HL-60 (cell line): Measurements from ENCODE around the gene PSTPIP1.

ENCODE experiments used
- DNase-seq, 2 experiments: peaks; one replicate each; pipeline ENCODE4 v3.0.0-alpha.2; 2010 to 2020; ENCODE audit warnings: low read depth in 1 of 2, low spot score in 1 of 2
- H3K27ac ChIP-seq: fragments of 250-450 bp; sonication (Bioruptor Pico); replicated peaks from 2 replicates; pipeline ENCODE4 v1.5.1; 2020; ENCODE audit warnings: mild to moderate bottlenecking, moderate library complexity
- H3K27me3 ChIP-seq: fragments of 250-450 bp; sonication (Bioruptor Pico); 2 replicates; pipeline ENCODE4 v1.5.1; 2021; ENCODE audit warnings: mild to moderate bottlenecking, moderate library complexity; ENCODE audit not compliant: insufficient read depth, poor library complexity, severe bottlenecking
- H3K4me3 ChIP-seq: replicated peaks from 2 replicates; pipeline ENCODE4 v1.5.1; 2011; ENCODE audit warnings: mild to moderate bottlenecking, control low read depth, low read length; ENCODE audit not compliant: insufficient read depth
- GABPA ChIP-seq: IDR thresholded peaks from 2 replicates; pipeline ENCODE4 v1.6.1; 2012; ENCODE audit warnings: low read depth
- POLR2AphosphoS5 ChIP-seq: IDR thresholded peaks from 2 replicates; pipeline ENCODE4 v1.6.1; 2012; ENCODE audit warnings: low read depth
- SPI1 ChIP-seq: IDR thresholded peaks from 2 replicates; pipeline ENCODE4 v1.6.1; 2012; ENCODE audit warnings: low read depth, mild to moderate bottlenecking, borderline replicate concordance
- TF ChIP-seq, protein P1 (sequence below): IDR thresholded peaks from one replicate; pipeline ENCODE4 v1.5.1; 2011; ENCODE audit warnings: low read length, control low read depth, inconsistent platforms; ENCODE audit not compliant: insufficient read depth
- TF ChIP-seq, protein P2 (sequence below): IDR thresholded peaks from 2 replicates; pipeline ENCODE4 v1.6.1; 2012; ENCODE audit warnings: low read depth; ENCODE audit not compliant: insufficient replicate concordance

The PSTPIP1 gene

DNA sequence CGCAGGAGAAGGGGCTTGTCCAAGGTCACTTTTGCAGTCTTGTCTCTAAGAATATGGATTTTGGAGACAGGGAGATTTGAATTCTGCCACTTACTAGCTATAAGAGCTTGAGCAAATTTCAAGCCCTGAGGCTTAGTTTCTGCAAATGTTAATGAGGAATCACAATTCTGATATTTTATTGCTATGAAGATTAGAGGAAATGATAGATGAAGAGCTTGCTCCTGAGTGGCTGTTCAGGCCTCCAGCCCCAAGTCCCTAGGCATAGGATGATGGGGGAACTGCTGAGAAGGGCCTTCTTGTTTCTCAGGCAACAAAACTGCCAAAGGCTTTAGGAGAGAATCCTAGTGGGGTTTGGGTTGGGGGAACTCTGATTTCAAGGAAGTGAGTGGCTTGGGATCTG, 18.8 kb upstream of the PSTPIP1 start:
- DNase-seq: no peak
- peak overlapping the region; percentile 45 for H3K27ac ChIP-seq
- TF ChIP-seq POLR2AphosphoS5 (no peak), GABPA (no peak), SPI1 (no peak)
- TF ChIP-seq, protein P1, sequence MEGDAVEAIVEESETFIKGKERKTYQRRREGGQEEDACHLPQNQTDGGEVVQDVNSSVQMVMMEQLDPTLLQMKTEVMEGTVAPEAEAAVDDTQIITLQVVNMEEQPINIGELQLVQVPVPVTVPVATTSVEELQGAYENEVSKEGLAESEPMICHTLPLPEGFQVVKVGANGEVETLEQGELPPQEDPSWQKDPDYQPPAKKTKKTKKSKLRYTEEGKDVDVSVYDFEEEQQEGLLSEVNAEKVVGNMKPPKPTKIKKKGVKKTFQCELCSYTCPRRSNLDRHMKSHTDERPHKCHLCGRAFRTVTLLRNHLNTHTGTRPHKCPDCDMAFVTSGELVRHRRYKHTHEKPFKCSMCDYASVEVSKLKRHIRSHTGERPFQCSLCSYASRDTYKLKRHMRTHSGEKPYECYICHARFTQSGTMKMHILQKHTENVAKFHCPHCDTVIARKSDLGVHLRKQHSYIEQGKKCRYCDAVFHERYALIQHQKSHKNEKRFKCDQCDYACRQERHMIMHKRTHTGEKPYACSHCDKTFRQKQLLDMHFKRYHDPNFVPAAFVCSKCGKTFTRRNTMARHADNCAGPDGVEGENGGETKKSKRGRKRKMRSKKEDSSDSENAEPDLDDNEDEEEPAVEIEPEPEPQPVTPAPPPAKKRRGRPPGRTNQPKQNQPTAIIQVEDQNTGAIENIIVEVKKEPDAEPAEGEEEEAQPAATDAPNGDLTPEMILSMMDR: no peak
- TF ChIP-seq, protein P2, sequence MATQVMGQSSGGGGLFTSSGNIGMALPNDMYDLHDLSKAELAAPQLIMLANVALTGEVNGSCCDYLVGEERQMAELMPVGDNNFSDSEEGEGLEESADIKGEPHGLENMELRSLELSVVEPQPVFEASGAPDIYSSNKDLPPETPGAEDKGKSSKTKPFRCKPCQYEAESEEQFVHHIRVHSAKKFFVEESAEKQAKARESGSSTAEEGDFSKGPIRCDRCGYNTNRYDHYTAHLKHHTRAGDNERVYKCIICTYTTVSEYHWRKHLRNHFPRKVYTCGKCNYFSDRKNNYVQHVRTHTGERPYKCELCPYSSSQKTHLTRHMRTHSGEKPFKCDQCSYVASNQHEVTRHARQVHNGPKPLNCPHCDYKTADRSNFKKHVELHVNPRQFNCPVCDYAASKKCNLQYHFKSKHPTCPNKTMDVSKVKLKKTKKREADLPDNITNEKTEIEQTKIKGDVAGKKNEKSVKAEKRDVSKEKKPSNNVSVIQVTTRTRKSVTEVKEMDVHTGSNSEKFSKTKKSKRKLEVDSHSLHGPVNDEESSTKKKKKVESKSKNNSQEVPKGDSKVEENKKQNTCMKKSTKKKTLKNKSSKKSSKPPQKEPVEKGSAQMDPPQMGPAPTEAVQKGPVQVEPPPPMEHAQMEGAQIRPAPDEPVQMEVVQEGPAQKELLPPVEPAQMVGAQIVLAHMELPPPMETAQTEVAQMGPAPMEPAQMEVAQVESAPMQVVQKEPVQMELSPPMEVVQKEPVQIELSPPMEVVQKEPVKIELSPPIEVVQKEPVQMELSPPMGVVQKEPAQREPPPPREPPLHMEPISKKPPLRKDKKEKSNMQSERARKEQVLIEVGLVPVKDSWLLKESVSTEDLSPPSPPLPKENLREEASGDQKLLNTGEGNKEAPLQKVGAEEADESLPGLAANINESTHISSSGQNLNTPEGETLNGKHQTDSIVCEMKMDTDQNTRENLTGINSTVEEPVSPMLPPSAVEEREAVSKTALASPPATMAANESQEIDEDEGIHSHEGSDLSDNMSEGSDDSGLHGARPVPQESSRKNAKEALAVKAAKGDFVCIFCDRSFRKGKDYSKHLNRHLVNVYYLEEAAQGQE: no peak

DNA sequence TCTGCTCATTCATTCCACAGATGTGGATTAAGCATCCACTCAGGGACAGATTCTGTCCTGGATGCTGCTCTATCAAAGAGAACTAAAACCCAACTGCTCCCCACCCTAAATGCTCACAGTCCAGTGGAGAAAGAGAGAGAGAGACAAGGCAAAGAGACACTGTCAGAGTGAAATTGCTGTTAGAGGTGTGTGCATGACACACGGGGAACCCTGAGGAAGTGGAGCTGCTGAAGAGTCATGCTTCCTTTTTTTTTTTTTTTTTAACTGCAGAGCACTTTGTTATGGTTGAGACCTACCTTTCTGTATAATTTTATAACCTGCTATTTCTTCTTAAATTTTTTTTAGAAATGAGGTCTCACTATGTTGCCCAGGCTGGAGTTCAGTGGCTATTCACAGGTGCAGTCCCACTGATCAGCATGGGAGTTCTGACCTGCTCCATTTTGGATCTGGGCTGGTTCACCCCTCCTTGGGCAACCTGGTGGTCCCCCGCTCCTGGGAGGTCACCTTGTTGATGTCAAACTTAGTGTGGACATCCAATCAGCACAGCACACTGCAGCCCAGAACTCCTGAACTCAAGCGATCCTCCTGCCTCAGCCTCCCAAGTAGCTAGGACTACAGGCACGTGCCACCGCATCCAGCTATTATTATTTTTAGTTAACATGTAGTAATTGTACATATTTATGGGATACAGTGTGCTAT, 18.2 kb upstream of the PSTPIP1 start:
- Histone ChIP-seq H3K27ac (peak overlapping the region; percentile 45), H3K4me3 (no peak overlapping the region), H3K27me3 (no peaks in the 10 kb centered on the region)
- DNase-seq: peak in 1 of 2 experiments; percentile 63
- TF ChIP-seq, protein P1: no peak
- TF ChIP-seq SPI1 (peak; percentile 88), POLR2AphosphoS5 (no peak), GABPA (no peak)
- TF ChIP-seq, protein P2: no peak

More for the DNA sequence above, 18.8 kb upstream of the PSTPIP1 start:
- no peak overlapping the region for H3K4me3 ChIP-seq
- no peaks in the 10 kb centered on the region for H3K27me3 ChIP-seq

DNA sequence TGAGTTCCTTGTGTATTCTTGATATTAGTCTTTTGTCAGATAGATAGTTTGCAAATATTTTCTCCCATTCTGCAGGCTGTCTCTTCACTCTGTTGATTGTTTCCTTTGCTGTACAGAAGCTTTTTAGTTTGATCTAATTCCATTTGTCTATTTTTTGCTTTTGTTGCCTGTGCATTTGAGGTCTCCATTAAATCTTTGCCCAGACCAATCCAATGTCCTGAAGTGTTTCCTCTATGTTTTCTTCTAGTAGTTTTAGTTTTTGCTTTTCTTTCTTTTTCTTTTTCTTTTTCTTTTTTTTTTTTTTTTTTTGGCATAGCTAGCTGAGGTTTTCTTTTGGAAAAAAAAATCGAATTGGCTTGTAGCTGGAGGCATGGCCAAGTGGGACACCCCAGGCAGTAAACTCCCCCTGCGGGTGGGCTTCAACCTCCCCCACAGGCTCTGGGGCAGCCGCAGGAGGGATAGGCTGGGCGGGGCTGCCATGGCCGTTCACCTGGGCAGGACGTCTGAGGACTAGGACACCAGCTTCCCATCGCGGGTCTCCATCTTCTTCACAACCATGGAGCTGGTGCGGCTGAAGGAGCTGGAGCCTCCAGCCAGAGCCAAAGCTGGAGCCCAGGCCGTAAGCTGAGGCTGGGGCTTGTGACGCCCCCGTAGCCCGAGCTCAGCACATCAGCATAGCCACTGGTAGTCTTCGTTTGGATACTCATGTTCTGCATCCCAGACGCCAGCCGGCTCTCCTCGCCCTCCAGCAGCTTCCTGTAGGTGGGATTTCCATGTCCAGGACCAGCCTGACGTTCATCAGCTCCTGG, 16.2 kb upstream of the PSTPIP1 start:
- TF ChIP-seq POLR2AphosphoS5: no peak
- TF ChIP-seq, protein P2: no peak
- TF ChIP-seq GABPA: no peak
- TF ChIP-seq SPI1: no peak
- TF ChIP-seq, protein P1: no peak
- H3K27ac ChIP-seq: no peak overlapping the region
- no peak for DNase-seq
- no peak overlapping the region for H3K4me3 ChIP-seq
- no peaks in the 10 kb centered on the region for H3K27me3 ChIP-seq
